ENCODE results near the gene OSBPL10. TPM values are rescaled to one million over a fixed set of nuclear protein-coding genes. Genes with fewer than 3 reads are reported as not detected.

OSBPL10 gene
- total RNA-seq, 4 donors from 2014 or later = 30.0 to 49.7 (median 43.7) TPM

DNA sequence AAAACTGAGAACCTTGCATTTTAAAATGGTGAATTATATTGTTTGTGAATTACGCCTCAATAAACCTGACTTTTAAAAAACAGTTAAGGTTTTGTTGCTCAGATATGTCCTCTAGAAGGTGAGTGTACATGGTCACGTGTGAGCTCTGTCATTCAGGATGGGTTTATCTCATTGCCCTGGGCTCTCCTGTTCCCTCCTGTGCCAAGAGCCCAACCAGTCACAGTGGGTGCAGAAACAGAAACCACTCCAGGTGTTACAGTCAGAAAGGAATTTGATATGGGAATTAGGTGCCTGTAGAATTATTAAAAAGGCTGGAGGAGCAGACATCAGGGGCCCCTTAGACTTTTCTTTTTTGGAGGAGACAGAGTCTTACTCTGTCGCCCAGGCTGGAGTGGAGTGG lies 252.0 kb downstream of the OSBPL10 start:
- Histone ChIP-seq H3K9me3 (no peaks in the 10 kb centered on the region), H3K27me3 (no peaks in the 10 kb centered on the region), H3K4me1 (no peaks in the 10 kb centered on the region), H3K27ac (no peak overlapping the region), H3K4me3 (no peak overlapping the region), H3K36me3 (no peaks in the 10 kb centered on the region)
- intact Hi-C loops (cut with DNase I; ENCODE audit: low total_unique reads) = no loop called here
- DNase-seq = no peak
- TF ChIP-seq POLR2A (IDR thresholded peaks at IDR 0.05) = no peak
- TF ChIP-seq, protein P1, sequence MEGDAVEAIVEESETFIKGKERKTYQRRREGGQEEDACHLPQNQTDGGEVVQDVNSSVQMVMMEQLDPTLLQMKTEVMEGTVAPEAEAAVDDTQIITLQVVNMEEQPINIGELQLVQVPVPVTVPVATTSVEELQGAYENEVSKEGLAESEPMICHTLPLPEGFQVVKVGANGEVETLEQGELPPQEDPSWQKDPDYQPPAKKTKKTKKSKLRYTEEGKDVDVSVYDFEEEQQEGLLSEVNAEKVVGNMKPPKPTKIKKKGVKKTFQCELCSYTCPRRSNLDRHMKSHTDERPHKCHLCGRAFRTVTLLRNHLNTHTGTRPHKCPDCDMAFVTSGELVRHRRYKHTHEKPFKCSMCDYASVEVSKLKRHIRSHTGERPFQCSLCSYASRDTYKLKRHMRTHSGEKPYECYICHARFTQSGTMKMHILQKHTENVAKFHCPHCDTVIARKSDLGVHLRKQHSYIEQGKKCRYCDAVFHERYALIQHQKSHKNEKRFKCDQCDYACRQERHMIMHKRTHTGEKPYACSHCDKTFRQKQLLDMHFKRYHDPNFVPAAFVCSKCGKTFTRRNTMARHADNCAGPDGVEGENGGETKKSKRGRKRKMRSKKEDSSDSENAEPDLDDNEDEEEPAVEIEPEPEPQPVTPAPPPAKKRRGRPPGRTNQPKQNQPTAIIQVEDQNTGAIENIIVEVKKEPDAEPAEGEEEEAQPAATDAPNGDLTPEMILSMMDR (IDR thresholded peaks at IDR 0.05) = no peak

DNA sequence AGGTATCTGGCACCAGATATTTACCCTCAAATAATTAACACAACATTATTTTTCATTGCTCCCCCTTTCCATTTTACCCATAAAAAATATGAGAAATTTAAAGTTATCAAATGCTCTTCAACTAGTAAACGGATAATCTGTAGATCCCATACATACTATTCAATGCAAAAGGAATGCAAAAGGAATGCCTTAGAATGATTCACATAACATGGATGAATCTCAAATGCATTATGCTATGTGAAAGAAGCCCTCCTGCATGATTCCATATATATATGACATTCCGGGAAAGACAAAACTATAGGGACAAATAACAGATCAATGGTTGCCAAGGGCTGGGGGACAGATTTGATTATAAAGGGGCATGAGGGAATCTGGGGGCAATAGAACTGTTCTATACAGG lies 252.7 kb downstream of the OSBPL10 start:
- intact Hi-C loops (cut with DNase I; ENCODE audit: low total_unique reads) = no loop called here
- Histone ChIP-seq H3K36me3 (no peaks in the 10 kb centered on the region), H3K4me1 (no peaks in the 10 kb centered on the region), H3K27me3 (no peaks in the 10 kb centered on the region), H3K27ac (no peak overlapping the region), H3K9me3 (no peaks in the 10 kb centered on the region), H3K4me3 (no peak overlapping the region)
- DNase-seq = no peak
- TF ChIP-seq POLR2A (IDR thresholded peaks at IDR 0.05) = no peak
- TF ChIP-seq, protein P1 (IDR thresholded peaks at IDR 0.05) = no peak

DNA sequence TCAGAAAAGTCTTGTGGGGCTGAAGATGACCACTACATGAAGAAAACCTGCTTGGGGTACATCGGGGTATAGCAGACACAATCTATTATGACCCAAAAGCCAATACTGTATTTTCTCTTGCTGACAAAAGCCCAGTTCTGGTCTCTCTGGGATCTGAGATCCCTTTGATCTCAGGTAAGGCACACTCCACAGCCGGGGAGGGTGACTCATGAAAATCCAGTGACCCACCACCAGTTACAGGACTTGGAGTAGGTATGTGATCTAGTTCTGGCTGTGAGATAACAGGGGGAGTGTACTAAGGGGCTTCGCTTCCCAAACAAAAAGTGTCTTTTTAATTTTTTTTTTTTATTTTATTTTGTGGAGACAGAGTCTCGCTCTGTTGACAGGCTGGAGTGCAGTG lies 255.1 kb downstream of the OSBPL10 start:
- intact Hi-C loops (cut with DNase I; ENCODE audit: low total_unique reads) = no loop called here
- H3K9me3 ChIP-seq = no peaks in the 10 kb centered on the region
- TF ChIP-seq, protein P1 (IDR thresholded peaks at IDR 0.05) = no peak
- TF ChIP-seq POLR2A (IDR thresholded peaks at IDR 0.05) = no peak

DNA sequence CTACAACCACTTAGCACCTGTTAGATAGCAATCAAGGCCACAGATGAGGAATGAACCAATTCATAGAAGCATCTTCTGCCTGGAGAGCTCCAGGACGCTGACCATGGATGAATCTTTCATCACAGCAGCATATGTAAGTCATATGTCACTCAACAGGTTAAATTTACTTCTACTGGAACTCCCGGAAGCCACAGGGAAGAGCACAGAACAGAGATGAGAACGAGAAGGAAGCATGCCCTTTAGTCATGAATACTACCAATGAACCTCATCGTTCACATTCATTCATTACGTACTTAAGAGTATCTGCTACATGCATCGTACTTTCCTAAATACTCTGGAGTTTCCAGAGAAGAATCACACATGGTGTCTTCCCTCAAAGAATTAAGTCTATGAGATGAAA lies 255.5 kb downstream of the OSBPL10 start:
- H3K36me3 ChIP-seq = no peaks in the 10 kb centered on the region
- H3K27ac ChIP-seq = no peak overlapping the region
- DNase-seq = no peak
- H3K27me3 ChIP-seq = no peaks in the 10 kb centered on the region
- intact Hi-C loops (cut with DNase I; ENCODE audit: low total_unique reads) = no loop called here
- TF ChIP-seq, protein P1 (IDR thresholded peaks at IDR 0.05) = no peak
- TF ChIP-seq POLR2A (IDR thresholded peaks at IDR 0.05) = no peak
- no peak overlapping the region for H3K4me3 ChIP-seq
- H3K4me1 ChIP-seq = no peaks in the 10 kb centered on the region
- H3K9me3 ChIP-seq = no peaks in the 10 kb centered on the region

More for the DNA sequence above, 255.1 kb downstream of the OSBPL10 start:
- H3K27ac ChIP-seq = no peak overlapping the region
- H3K4me1 ChIP-seq = no peaks in the 10 kb centered on the region
- H3K36me3 ChIP-seq = no peaks in the 10 kb centered on the region
- no peak overlapping the region for H3K4me3 ChIP-seq
- no peak for DNase-seq
- no peaks in the 10 kb centered on the region for H3K27me3 ChIP-seq

DNA sequence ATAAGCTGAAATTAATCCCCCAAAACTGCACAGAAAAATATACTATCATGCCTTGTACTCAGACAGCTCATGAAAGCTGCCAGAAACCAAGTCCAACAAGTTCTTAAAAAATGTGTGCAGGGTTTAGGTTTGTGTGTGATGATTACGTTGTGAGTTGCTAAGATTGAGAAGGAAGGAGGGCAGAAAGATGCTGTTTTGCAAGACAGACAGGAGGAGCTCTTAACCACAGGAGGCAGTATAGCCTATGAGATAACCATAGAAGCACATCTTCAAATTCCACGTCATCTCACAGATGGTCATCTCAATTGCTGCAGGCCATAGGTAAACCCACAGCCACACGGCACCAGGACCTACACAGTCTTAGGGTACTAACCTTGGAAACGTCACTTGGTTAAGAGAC lies 256.4 kb downstream of the OSBPL10 start:
- Histone ChIP-seq H3K36me3 (no peaks in the 10 kb centered on the region), H3K4me3 (no peak overlapping the region), H3K27me3 (no peaks in the 10 kb centered on the region), H3K4me1 (no peaks in the 10 kb centered on the region), H3K9me3 (no peaks in the 10 kb centered on the region), H3K27ac (no peak overlapping the region)
- TF ChIP-seq POLR2A (IDR thresholded peaks at IDR 0.05) = no peak
- TF ChIP-seq, protein P1 (IDR thresholded peaks at IDR 0.05) = peak in 1 of 4 experiments; percentile 19
- no peak for DNase-seq
- intact Hi-C loops (cut with DNase I; ENCODE audit: low total_unique reads) = no loop called here
